Measurements from ENCODE around the gene CYSLTR2. TPM values are rescaled to one million over a fixed set of nuclear protein-coding genes. Genes with fewer than 3 reads are reported as not detected.

The CYSLTR2 gene
- total and polyA plus RNA-seq, 9 of the 15 experiments (the other 6 are each of a cell fraction or from before 2014, with no cell fraction given), result not detected

DNA sequence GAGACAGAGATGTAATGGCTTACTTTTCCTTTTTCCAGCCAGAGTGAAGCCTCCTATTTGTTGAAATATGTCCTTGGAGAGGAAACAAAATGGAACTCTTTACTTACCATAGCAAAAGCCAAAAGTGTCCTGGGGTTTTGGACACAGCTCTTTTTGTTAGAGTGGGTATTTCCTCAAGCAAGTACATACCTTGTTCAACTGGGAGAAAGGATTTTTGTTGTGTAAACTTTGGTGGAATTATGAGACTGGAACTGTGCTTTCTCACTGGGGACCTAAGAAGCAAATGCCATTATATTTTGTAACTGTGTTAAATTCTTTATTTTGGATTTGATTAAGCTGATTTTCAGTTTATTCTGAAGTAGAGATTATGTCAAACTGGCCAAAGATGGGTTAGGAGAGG is 58.4 kb downstream of the CYSLTR2 start (continued):
- TF ChIP-seq, protein P1, sequence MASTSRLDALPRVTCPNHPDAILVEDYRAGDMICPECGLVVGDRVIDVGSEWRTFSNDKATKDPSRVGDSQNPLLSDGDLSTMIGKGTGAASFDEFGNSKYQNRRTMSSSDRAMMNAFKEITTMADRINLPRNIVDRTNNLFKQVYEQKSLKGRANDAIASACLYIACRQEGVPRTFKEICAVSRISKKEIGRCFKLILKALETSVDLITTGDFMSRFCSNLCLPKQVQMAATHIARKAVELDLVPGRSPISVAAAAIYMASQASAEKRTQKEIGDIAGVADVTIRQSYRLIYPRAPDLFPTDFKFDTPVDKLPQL (IDR thresholded peaks at IDR 0.05; ENCODE audit: extremely low read depth, insufficient read length), result no peak
- TF ChIP-seq, protein P2, sequence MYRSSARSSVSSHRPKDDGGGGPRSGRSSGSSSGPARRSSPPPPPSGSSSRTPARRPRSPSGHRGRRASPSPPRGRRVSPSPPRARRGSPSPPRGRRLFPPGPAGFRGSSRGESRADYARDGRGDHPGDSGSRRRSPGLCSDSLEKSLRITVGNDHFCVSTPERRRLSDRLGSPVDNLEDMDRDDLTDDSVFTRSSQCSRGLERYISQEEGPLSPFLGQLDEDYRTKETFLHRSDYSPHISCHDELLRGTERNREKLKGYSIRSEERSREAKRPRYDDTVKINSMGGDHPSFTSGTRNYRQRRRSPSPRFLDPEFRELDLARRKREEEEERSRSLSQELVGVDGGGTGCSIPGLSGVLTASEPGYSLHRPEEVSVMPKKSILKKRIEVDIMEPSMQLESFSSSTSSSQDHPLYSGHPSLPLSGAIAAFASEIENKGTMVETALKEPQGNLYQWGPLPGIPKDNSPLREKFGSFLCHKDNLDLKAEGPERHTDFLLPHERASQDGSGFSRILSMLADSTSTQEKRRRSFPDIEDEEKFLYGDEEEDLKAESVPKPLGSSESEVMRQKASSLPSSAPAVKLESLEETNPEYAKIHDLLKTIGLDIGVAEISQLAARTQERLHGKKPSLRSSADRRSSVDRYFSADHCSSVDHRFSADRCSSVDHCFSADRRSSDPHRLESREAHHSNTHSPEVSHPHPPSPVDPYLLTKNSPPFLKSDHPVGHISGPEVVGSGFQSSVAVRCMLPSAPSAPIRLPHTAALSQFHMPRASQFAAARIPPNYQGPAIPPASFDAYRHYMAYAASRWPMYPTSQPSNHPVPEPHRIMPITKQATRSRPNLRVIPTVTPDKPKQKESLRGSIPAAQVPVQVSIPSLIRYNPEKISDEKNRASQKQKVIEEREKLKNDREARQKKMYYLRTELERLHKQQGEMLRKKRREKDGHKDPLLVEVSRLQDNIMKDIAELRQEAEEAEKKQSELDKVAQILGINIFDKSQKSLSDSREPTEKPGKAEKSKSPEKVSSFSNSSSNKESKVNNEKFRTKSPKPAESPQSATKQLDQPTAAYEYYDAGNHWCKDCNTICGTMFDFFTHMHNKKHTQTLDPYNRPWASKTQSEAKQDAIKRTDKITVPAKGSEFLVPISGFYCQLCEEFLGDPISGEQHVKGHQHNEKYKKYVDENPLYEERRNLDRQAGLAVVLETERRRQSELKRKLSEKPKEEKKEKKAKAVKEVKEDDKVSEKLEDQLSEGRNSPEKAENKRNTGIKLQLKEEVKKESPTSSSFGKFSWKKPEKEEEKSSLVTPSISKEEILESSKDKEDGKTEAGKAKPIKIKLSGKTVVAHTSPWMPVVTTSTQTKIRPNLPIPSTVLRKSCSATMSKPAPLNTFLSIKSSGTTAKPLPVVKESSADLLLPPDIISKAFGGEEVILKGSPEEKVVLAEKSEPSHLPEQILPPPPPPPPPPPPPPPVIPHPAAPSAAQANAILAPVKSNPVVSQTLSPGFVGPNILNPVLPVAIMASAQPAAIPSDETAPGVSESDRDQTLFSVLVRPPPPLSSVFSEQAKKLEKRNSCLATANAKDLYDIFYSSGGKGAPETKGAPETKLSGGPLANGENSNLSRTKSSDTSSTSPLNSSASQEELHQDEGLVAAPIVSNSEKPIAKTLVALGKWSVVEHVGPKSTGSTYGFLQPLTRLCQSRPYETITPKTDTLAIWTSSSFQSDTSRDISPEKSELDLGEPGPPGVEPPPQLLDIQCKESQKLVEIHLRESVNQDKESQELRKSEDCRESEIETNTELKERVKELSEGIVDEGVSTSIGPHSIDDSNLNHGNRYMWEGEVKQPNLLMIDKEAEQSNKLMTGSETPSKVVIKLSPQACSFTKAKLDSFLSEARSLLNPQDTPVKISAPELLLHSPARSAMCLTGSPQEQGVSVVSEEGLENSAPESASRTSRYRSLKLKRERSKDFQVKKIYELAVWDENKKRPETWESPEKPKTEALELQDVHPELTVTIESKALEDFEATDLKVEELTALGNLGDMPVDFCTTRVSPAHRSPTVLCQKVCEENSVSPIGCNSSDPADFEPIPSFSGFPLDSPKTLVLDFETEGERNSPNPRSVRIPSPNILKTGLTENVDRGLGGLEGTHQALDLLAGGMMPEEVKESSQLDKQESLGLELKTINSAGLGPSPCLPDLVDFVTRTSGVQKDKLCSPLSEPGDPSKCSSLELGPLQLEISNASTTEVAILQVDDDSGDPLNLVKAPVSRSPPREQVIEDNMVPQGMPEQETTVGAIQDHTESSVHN (IDR thresholded peaks at IDR 0.05; ENCODE audit: borderline replicate concordance in 1 of 2, low read depth in 1 of 2), result no peak
- TF ChIP-seq NONO (IDR thresholded peaks at IDR 0.05; ENCODE audit: low read depth in 2 of 2, low read length in 1 of 2) (no peak), EP300 (IDR thresholded peaks at IDR 0.05; ENCODE audit: low read length) (no peak), ZNF431 (CRISPR knock-in tag; IDR thresholded peaks at IDR 0.05) (no peak), JUN (IDR thresholded peaks at IDR 0.05; ENCODE audit: borderline replicate concordance, low read depth, low read length) (no peak), JUN (CRISPR knock-in tag; IDR thresholded peaks at IDR 0.05; ENCODE audit: borderline replicate concordance) (no peak), GABPA (tag; conservative IDR thresholded peaks at IDR 0.05; ENCODE audit: low read depth) (no peak), ZNF586 (CRISPR knock-in tag; conservative IDR thresholded peaks at IDR 0.05) (no peak)

Measured in K562 (cell line).